A549 treated with AZD9567 at 1 μM for 4 hours (cell line): Measurements from ENCODE around the gene COPG2. TPM values are rescaled to one million over a fixed set of nuclear protein-coding genes. Genes with fewer than 3 reads are reported as not detected.

Source experiments
- total RNA-seq: library from RNA; stranded (reverse); fragments of 200-300 nt; extraction: Qiagen RNA extraction; gene quantifications from 5 replicates; pipeline ENCODE4 v1.2.3, GENCODE V29; 2022; ENCODE audit not compliant: insufficient read depth

Gene COPG2
- 12.7 to 17.7 TPM (median 13.6 TPM) in 5 replicates for total RNA-seq

GRCh38 chr7:130668258-130669084 is at the start of gene COPG2:
Gene COPG2 (minus strand): TSS chr7:130668748. CDS start chr7:130668668, 80 bp downstream.

GRCh38 chr7:130491841-130492522 is 176.6 kb downstream of the COPG2 start, which contains the start of gene MEST:
Gene MEST (plus strand): TSS chr7:130492085. CDS start chr7:130492314, 229 bp downstream.

Other genes with a start within 250 kb of the COPG2 start
- 7.9 to 12.3 TPM (median 10.9 TPM) in 5 replicates for gene CEP41, start 227.7 kb downstream of the COPG2 start, total RNA-seq
- 29.1 to 35.3 TPM (median 34.7 TPM) in 5 replicates for gene MEST, start 176.7 kb downstream of the COPG2 start, total RNA-seq
- not detected in 5 replicates for gene TSGA13, start 17.8 kb upstream of the COPG2 start, total RNA-seq
- gene KLF14, start 65.5 kb upstream of the COPG2 start, total RNA-seq = 0.03 to 0.08 TPM (median 0.06 TPM) in 3 of 5 replicates, not detected in the others